ENCODE data around the gene SPRED3.
"Not testable (repeated sequence)": the region's sequence is repeated elsewhere in the genome, so short reads cannot be mapped to it uniquely, and the experiment has no call there.

SPRED3 gene

GRCh38 chr19:38391911-38392464 lies 3.5 kb downstream of the SPRED3 start:
- no peak for DNase-seq (ENCODE audit: low read depth in 2 of 2)

- DNase-seq (ENCODE audit: low read depth in 2 of 2) = no peak
These were observed 4.3 kb downstream of the SPRED3 start for GRCh38 chr19:38392707-38393308.

DNA sequence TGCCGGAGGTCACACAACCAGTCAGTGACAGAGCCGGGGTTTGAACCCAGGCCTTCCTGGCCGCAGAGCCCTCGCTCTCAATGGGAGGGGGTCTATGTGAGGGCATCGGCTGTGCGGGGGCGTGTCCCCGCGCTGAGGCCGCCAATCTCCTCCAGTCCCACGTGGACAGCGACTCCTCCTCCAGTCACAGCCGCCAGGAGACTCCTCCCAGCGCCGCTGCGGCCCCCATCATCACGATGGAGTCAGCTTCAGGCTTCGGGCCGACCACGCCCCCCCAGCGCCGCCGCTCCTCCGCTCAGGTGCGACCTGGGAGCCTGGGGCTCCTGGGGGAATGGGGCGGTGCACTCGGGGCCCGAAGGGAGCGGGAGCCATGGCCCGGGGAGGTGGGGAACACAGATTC lies 6.0 kb downstream of the SPRED3 start:
- peak; percentile 51 to 66 for DNase-seq (ENCODE audit: low read depth in 2 of 2)

GRCh38 chr19:38395381-38396114 lies 7.1 kb downstream of the SPRED3 start:
- DNase-seq (ENCODE audit: low read depth in 2 of 2) = peak; percentile 27 to 46

DNA sequence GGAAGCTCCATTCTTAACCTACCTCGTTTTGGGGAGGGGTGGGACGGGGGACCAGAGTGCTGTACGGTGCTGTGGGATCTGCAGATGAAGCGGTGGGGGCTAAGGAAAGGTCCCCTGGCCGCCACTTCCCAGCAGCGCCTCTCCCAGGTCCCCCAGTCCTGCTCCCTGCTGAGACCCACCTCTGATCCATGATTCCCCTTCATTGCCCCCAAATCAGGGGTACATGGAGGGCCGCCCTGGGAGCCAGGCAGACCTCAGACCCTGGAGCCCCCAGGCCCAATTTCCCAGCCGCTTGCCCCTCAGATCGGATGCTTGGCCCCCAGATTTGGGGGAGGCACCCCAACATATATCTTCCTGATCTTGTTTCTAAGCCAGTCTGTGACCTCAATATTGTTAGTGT lies 10.6 kb downstream of the SPRED3 start:
- no peak for DNase-seq (ENCODE audit: low read depth in 2 of 2)

GRCh38 chr19:38399537-38399936 lies 11.0 kb downstream of the SPRED3 start:
- no peak for DNase-seq (ENCODE audit: low read depth in 2 of 2)

GRCh38 chr19:38400361-38400760 lies 11.9 kb downstream of the SPRED3 start:
- no peak for DNase-seq (ENCODE audit: low read depth in 2 of 2)

GRCh38 chr19:38401148-38401547 lies 12.7 kb downstream of the SPRED3 start:
- no peak for DNase-seq (ENCODE audit: low read depth in 2 of 2)

DNA sequence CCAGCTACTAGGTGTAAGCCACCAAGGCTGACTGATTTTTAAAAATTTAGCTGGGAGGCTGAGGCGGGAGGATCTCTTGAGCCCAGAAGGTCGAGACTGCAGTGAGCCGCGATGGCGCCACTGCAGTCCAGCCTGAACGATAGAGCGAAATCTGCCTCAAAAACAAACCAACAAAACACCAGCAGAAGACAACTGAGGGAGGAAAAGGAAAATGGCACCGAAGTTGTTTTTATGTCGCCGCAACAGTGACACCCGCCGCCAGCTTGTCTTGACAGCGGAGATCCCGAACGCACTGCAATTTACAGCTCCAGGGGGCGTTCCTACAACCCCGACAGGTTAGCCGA lies 14.1 kb downstream of the SPRED3 start:
- no peak for DNase-seq (ENCODE audit: low read depth in 2 of 2)

- DNase-seq (ENCODE audit: low read depth in 2 of 2) = peak; percentile 97
These were observed 14.6 kb downstream of the SPRED3 start, which contains the start of gene FAM98C for GRCh38 chr19:38402967-38403674. FAM98C (plus strand) TSS chr19:38403093; CDS start chr19:38403154, 61 bp downstream.

DNA sequence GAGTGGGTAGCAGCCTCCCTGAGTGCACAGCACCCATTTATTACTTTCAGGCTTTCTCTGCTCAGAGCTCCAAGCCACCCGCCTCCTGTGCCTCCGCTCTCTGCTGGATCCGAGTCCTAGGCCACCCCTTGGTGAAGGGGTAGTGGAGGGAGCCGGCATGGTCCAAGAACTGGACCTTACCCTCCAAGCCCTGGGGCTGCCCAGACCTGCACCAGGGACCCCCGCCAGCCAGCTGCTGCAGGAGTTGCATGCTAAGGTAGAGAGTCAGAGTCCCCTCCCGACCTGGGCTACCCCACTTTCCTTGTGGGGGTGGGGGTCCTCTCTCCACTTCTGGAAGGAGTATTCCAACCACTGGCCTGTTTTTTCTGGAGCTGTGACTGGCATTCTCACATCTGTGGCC lies 16.4 kb downstream of the SPRED3 start:
- DNase-seq (ENCODE audit: low read depth in 2 of 2) = no peak

DNA sequence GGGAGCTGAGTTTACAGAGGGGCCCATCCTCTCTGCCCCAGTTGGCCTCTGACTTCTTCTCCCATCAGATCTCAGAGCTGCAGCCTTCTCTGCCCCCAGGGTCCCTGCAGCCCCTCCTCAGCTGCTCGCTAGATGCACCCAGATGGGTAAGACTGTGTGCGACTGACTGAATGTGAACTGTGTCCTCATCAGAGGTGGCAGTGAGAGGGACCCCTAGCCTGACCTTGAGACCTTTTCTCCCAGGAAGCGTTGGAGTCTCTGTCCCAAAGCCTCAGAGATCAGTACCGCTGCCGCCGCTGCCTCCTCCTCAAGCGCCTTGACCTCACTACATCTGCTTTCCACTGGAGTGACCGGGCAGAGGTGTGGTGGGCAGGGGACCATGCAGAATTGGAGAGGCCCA lies 16.8 kb downstream of the SPRED3 start:
- no peak for DNase-seq (ENCODE audit: low read depth in 2 of 2)

- no peak for DNase-seq (ENCODE audit: low read depth in 2 of 2)
These were observed 21.2 kb downstream of the SPRED3 start for GRCh38 chr19:38409631-38410133.

- not testable (repeated sequence) for DNase-seq (ENCODE audit: low read depth in 2 of 2)
These were observed 21.9 kb downstream of the SPRED3 start for GRCh38 chr19:38410407-38410806.

DNA sequence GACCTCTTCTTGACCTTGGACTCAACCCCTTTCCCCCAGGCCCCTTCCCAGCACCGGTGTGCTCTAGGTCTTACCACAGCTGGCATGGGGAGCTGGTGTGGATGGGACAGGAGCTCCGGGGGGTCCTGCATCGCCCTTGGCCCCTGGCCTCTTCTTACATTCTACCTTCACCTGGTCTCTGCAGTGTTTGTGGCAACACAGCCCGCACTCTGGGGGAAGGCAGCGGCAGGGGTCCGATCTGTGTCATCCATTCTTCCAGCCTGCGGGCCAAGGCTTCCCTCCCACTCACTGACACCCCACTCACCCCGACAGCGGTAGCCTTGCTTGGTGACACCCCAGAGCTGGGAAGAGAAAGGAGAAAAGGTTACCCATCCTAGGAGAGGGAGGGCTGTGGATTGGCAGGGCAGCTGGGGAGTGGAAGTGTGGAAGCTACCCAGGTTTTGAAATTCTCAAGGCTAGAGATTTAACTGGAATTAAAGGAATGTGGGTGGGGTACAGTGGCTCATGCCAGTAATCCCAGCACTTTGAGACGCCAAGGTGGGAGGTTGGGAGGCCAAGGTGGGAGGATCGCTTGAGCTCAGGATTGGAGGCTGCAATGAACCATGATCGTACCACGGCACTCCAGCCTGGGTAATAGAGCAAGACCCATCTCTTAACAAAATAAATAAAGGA lies 22.7 kb downstream of the SPRED3 start:
- DNase-seq (ENCODE audit: low read depth in 2 of 2) = no peak

DNA sequence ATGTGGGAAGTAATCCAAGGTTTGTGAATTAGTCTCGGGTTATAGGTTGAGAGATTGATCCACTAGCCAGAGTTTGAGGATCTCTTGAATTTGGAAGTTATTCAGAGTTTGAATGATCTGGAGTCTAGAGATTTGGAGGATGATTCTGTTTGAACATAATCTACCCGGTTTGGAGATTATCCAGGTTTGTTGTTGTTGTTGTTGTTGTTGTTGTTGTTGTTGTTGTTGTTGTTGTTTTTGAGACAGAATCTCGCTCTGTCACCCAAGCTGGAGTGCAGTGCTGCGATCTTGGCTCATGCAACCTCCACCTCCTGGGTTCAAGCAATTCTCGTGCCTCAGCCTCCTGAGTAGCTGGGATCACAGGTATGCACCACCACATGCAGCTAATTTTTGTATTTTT lies 23.4 kb downstream of the SPRED3 start:
- not testable (repeated sequence) for DNase-seq (ENCODE audit: low read depth in 2 of 2)

DNA sequence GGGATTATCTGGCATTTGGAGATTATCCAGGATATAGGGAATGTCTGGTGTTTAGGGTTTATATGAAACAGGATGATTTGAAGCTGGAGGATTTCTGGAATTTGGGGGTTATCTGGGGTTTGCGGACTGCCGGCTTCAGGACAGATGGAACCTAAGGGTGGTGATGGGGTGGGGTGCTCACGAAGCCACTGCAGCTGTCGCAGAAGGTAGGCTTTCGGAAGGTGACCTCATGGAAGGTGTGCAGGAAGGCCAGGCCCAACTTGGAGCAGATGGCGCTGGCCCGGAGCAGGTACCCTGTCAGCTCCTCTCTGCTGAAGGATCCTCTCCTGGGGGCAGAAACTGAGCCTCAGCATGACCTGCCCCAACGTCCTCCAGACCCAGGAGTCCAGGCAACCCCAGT lies 24.0 kb downstream of the SPRED3 start:
- no peak for DNase-seq (ENCODE audit: low read depth in 2 of 2)

GRCh38 chr19:38412961-38413360 lies 24.5 kb downstream of the SPRED3 start:
- DNase-seq (ENCODE audit: low read depth in 2 of 2) = no peak

GRCh38 chr19:38413416-38413815 lies 24.9 kb downstream of the SPRED3 start:
- DNase-seq (ENCODE audit: low read depth in 2 of 2) = no peak

DNA sequence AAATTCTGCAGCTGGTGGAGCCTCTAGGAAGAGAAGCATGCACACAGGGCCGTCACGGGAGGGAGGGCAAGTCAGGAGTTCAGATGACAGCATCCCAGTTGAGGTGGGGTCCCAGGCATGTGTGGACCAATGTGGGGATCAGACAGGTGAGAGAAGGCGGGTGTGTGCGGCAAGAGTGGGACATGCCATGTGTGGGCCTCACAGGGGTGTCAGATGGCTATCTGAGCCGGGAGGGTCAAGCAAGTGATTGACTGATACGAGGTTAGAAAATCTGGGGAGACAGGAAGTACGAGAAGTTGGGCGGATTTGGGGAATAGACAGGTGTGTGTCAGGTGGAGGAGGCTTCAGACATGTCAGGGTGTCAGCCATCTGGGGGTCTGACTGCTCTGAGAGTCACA lies 28.6 kb downstream of the SPRED3 start:
- DNase-seq (ENCODE audit: low read depth in 2 of 2) = no peak

GRCh38 chr19:38417544-38418506 lies 29.3 kb downstream of the SPRED3 start:
- DNase-seq (ENCODE audit: low read depth in 2 of 2) = peak in 1 of 2 donors; percentile 52

All from stimulated activated CD4-positive, alpha-beta T cell treated with anti-CD3 and anti-CD28 coated beads, Interleukin-1b, Interleukin-23, amount 100 ng/mL, for 4 hours (primary cell).